Stomach smooth muscle (tissue), 2 donors: ENCODE results near the gene TLX1.
A peak's percentile ranks its signal among the peaks of the same experiment; 100 is the strongest.

Experiments
- H3K27ac ChIP-seq: one replicate; pipeline ENCODE4 v1.7.0; 2013; ENCODE audit warnings: mild to moderate bottlenecking, low read length, inconsistent platforms
- H3K27me3 ChIP-seq, 2 donors: one replicate each; pipeline ENCODE4 v1.7.0; 2013; ENCODE audit warnings: low read length in 2 of 2; ENCODE audit not compliant: insufficient read depth in 2 of 2, control insufficient read depth in 1 of 2
- H3K36me3 ChIP-seq, 2 donors: one replicate each; pipeline ENCODE4 v1.7.0; 2013; ENCODE audit warnings: low read length in 2 of 2; ENCODE audit not compliant: control insufficient read depth in 2 of 2, insufficient read depth in 2 of 2
- H3K4me1 ChIP-seq: one replicate; pipeline ENCODE4 v1.7.0; 2013; ENCODE audit warnings: low read length; ENCODE audit not compliant: control insufficient read depth, insufficient read depth
- H3K4me3 ChIP-seq, 2 donors: one replicate each; pipeline ENCODE4 v1.7.0; 2013; ENCODE audit warnings: low read length in 2 of 2
- H3K9ac ChIP-seq, 2 donors: one replicate each; pipeline ENCODE4 v1.7.0; 2013; ENCODE audit warnings: low read length in 2 of 2, mild to moderate bottlenecking in 1 of 2
- H3K9me3 ChIP-seq, 2 donors: one replicate each; pipeline ENCODE4 v1.7.0; 2013; ENCODE audit warnings: low read length in 2 of 2; ENCODE audit not compliant: control insufficient read depth in 2 of 2
- donor health status: healthy.
- donor health status: Pancreatic carcinoma.

The TLX1 gene

DNA sequence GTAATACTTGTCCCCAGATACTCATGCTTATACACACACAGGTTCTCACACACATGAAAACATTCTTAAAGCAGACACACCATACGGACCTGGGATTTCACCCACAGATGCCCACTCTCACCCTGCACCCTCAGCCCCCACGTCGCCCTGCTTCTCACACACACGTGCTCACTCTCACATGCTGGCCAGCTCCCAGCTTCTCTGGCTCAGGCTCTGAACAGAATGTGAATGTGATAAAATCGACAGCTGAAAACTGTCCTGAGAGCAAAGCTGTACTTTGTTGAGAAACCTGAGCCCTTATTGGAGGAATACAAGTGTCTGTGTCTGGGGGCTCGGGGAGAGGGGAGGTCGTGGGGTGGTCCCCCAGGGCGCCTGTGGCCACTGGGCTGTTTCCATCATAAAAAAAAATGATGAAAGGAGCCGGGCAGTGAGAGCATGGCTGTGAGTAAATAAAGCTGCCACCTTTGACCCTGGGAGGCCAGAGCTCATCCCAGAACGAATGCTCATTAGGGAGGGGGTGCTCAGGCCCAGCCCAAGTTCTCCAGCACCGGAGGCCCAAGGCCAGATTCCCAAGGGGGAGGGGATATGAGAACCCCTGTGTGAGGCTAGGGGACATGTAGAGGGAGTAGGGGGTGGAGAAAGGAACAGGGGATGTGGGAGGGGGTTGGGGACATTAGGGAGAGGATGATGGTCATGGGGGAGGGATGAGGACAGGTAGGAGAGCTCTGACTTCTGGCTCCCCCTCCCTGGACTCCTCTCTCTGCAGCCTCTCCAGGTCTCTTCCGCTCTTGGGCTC, 18.1 kb upstream of the TLX1 start:
- Histone ChIP-seq H3K4me3 (no peak overlapping the region), H3K9me3 (no peaks in the 10 kb centered on the region), H3K4me1 (no peaks in the 10 kb centered on the region), H3K36me3 (no peaks in the 10 kb centered on the region), H3K27ac (no peak overlapping the region), H3K9ac (no peak overlapping the region), H3K27me3 (peaks cover 18 to 25% of the 10 kb centered on the region in 2 donors)

DNA sequence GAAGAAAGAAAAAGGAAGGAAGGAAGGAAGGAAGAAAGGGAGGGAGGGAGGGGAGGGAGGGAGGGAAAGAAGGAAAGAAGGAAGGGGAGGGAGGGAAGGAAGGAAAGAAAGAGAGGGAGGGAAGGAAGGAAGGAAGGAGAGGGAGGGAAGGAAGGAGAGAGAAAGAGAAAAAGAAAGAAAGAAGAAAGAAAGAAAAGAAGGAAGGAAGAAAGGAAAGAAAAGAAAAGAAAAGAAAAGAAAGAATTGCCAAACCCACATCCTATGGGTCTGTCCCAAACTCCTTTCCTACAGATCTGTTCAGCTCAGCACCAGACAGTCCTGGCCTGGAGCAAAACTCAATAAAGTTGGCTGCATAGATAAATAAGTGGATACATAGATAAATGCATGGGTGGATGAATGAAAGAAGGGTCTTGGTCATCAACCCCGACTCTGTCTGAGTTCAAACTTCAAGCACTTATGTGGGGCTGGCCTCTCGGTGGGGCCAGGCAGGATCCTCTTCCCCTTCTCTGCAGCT, 17.2 kb upstream of the TLX1 start:
- Histone ChIP-seq H3K27me3 (peaks cover 18 to 29% of the 10 kb centered on the region in 2 donors), H3K4me1 (no peaks in the 10 kb centered on the region), H3K9me3 (no peaks in the 10 kb centered on the region), H3K9ac (no peak overlapping the region), H3K36me3 (no peaks in the 10 kb centered on the region), H3K27ac (no peak overlapping the region), H3K4me3 (no peak overlapping the region)

DNA sequence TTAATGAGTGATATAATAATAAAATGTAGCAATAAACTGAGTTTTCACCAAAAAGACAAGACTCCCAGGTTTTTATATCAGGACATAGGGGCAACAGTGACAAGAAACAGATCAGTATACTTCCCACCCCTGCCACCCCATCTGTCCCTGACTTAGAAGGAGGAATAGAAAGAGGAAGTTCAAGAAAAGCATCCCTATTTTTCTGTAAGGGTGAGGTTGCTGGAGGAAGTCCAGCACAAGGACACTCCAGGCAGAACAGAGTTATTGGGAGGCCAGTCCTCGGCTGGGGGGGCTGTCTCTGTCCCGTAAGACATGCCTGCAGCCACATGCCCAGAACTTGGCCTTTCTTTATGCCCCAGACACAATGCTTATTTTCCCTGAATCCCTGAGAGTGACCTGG, 16.5 kb upstream of the TLX1 start:
- Histone ChIP-seq H3K4me3 (no peak overlapping the region), H3K4me1 (no peaks in the 10 kb centered on the region), H3K27ac (no peak overlapping the region), H3K9me3 (no peaks in the 10 kb centered on the region), H3K9ac (no peak overlapping the region), H3K36me3 (no peaks in the 10 kb centered on the region), H3K27me3 (peaks cover 22 to 32% of the 10 kb centered on the region in 2 donors)

DNA sequence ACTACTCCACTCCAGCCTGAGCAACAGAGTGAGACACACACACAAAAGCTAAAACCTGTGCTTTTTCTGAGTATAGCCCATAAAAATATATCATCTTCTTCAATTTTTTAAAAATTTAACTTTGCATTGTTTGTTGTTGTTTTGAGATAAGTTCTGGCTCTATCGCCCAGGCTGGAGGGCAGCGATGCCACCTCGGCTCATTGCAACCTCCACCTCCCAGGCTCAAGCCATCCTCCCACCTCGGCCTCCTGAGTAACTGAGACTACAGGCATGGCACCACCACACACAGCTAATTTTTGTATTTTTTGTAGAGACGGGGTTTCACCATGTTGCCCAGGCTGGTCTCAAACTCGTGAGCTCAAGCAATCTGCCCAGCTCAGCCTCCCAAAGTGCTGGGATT, 14.3 kb upstream of the TLX1 start:
- Histone ChIP-seq H3K4me3 (no peak overlapping the region), H3K9ac (no peak overlapping the region), H3K9me3 (no peaks in the 10 kb centered on the region), H3K4me1 (peaks cover 9% of the 10 kb centered on the region), H3K36me3 (no peaks in the 10 kb centered on the region), H3K27me3 (peaks cover 39 to 48% of the 10 kb centered on the region in 2 donors), H3K27ac (no peak overlapping the region)

DNA sequence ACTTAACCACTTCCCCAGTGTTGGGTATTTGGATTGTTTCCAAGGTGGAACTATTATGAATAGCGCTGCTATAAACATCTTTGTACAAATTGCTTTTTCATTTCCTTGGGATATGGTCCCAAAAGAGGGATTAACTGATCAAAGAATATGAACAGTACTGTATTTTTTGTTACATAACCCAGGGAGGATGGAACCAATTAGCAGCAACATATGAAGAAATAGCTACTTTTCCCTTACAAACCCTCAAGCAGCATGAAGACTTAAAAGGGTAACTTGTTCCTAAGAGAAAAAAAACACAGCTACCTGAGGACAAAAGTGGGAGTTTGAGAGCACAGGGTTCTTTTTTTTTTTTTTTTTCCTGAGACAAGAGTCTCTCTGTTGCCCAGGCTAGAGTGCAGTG, 13.1 kb upstream of the TLX1 start:
- H3K27ac ChIP-seq, result no peak overlapping the region
- H3K27me3 ChIP-seq, result peaks cover 49 to 53% of the 10 kb centered on the region in 2 donors
- H3K4me1 ChIP-seq, result peaks cover 16% of the 10 kb centered on the region
- H3K9ac ChIP-seq, result no peak overlapping the region
- H3K36me3 ChIP-seq, result no peaks in the 10 kb centered on the region
- no peak overlapping the region for H3K4me3 ChIP-seq
- H3K9me3 ChIP-seq, result no peaks in the 10 kb centered on the region

DNA sequence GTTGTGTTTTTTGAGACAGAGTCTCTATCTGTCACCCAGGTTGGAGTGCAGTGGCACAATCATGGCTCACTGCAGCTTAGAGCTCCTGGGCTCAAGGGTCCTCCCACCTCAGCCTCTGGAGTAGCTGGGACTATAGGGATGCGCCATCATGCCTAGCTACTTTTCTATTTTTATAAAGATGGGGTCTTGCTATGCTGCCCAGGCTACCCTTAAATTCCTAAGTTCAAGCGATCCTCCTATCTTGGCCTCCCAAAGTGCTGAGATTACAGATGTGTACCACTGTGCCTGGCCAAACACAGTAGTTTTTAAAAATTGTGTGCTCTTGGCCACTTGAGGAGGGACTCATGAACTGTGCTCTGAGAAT, 10.6 kb upstream of the TLX1 start:
- Histone ChIP-seq H3K9ac (no peak overlapping the region), H3K4me3 (peak overlapping the region; percentile 78 to 83), H3K27ac (no peak overlapping the region), H3K27me3 (peaks cover 61 to 65% of the 10 kb centered on the region in 2 donors), H3K9me3 (no peaks in the 10 kb centered on the region), H3K36me3 (no peaks in the 10 kb centered on the region), H3K4me1 (peaks cover 24% of the 10 kb centered on the region)

DNA sequence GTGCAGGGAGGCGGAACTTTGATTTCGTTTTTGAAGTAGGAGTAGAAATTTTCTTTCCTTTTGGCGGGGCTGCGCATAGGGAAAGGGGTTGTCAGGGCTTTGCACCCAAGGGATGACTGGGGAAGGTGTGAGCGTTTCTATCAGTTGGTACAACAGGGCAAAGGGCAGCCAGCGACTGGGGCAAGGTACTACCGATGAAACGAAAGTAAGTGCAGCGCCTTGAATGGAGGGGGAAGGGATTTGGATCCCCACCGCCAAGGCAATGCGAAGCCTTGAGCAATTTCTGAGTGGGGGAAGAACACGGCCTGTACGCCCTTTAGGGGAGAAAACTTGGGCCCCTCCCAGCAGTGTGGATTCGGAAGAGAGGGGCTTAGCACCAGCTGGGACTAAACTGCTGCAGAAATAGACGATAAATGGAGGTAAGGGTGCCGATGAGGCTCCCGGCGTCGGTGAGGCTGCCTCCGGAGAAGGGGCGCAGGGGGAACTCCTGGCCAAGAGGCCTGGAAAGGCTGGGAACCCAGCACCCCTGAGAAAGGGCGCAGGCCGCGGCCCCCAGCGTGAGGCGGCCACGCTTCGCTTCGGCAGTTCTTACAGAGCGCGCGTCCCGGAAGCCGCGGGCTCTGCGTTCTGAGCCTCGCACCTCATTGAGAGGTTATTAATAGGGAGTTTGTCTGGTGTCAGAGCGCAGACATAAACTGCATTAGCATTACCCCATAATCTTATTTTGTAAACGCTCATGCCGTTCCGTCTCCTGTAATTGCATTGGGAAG, 10.0 kb upstream of the TLX1 start:
- no peak overlapping the region for H3K27ac ChIP-seq
- H3K4me3 ChIP-seq, result peak overlapping the region; percentile 78 to 83
- peaks cover 24% of the 10 kb centered on the region for H3K4me1 ChIP-seq
- H3K9me3 ChIP-seq, result no peaks in the 10 kb centered on the region
- peaks cover 66 to 68% of the 10 kb centered on the region in 2 donors for H3K27me3 ChIP-seq
- H3K9ac ChIP-seq, result peak overlapping the region; percentile 51 to 68
- no peaks in the 10 kb centered on the region for H3K36me3 ChIP-seq

DNA sequence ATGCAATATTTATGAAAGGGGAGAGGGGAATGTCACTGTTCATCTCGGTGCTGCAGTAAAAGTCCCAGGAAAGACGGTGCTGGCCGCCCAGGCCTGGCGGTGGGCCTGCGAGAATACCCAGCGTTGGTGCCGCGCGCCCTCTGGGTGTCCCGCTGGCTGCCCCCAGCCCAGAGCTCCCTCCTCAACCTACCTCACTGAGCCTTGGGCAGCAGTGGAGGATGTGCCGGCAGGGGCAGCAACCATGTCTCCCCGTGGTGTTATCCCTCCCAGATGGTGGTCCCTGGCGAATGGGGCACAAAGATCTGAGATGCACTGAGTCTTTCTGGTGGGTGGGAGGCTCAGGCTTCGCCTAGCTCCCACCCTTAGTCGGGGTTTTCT, 9.5 kb upstream of the TLX1 start:
- no peak overlapping the region for H3K27ac ChIP-seq
- peaks cover 68 to 70% of the 10 kb centered on the region in 2 donors for H3K27me3 ChIP-seq
- peaks cover 24% of the 10 kb centered on the region for H3K4me1 ChIP-seq
- no peaks in the 10 kb centered on the region for H3K36me3 ChIP-seq
- peak overlapping the region in 1 of 2 donors; percentile 15 for H3K9ac ChIP-seq
- no peaks in the 10 kb centered on the region for H3K9me3 ChIP-seq
- H3K4me3 ChIP-seq, result peak overlapping the region; percentile 78 to 83

DNA sequence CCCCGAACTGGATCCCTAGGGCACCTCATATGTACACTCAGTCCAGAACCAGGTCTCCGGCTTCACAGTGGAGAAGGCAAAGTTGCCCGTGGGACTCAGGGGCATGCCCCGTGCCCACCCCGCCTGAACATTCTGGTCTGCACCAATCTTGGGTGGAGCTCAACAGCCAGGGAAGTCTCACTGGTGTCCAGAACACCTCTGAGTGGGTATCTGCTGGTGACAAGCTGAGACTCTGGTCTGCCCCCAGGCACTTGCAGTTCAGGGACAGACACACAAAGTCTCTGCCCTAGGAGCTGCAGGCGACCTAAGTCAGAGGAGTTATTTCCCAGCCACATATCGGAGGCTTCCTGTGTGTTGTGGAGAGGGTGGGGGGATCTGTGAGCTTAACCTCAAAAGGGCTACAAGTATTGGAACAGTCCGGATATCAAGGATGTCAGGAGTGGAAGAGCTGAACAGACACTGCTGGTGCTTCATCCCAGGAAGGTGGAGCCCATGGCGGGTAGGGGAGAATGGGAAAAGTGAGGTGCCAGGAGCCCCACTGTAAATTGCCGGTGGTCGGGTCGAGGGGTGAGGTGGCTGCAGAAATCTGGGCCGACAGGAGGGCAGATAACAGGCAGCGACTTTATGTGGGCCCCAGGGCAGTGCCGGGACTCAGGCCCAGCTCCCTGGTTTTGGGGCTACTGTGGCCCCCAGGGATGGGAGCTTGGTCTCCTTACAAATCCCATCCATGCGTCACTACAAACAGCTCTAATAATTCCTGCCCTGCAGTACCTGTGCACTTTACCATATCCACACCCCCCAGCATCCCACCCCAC, 8.6 kb upstream of the TLX1 start:
- Histone ChIP-seq H3K9me3 (no peaks in the 10 kb centered on the region), H3K36me3 (no peaks in the 10 kb centered on the region), H3K27ac (no peak overlapping the region), H3K4me3 (peak overlapping the region in 1 of 2 donors; percentile 35), H3K4me1 (peaks cover 24% of the 10 kb centered on the region), H3K9ac (no peak overlapping the region), H3K27me3 (peaks cover 75 to 78% of the 10 kb centered on the region in 2 donors)

DNA sequence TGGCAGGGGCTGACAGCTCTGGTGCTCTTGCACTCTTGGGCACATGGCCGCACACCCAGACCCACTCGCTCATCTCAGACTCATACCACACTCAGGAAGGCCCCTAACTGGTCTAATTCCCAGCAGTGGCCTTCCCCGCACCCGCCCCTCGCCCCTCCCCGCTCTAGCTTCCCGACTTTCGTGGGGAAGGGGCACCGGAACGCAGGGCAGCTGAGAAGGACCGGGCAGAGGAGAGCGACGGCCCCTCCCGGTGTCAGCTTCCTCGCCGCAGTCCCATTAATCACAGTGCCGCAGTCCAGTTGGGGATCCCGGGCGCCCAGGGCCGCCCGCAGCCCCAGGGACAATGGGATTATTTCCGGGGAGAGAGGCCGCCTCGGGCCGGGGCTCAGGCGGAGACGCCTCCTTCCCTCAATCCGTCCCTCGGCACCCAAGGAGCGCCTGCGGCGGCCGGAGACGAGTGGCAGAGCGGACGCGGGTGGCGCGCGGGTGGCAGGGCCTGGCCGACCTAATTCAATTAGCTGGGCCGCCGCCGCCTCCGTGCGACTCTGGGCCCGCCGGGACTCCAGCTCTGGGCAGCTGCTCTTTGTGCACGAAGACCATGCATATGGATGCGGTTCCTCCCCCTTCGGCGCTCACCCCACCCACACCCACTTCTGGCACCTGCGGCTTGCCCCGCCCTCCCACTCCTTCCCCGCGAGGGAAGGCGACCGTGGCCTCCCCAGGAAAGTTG, 7.8 kb upstream of the TLX1 start:
- Histone ChIP-seq H3K9ac (no peak overlapping the region), H3K27me3 (peaks cover 80 to 81% of the 10 kb centered on the region in 2 donors), H3K4me3 (peak overlapping the region in 1 of 2 donors; percentile 35), H3K36me3 (no peaks in the 10 kb centered on the region), H3K9me3 (no peaks in the 10 kb centered on the region), H3K27ac (no peak overlapping the region), H3K4me1 (peaks cover 24% of the 10 kb centered on the region)
